Uterus (tissue), 4 donors: Measurements from ENCODE around the gene ANKS6. TPM values are rescaled to one million over a fixed set of nuclear protein-coding genes. Genes with fewer than 3 reads are reported as not detected.

Experiments
- DNase-seq, 2 donors: peaks; one replicate each; pipeline ENCODE4 v3.0.0-alpha.2; 2019 to 2020
- H3K27ac ChIP-seq, 2 donors: fragments of 200-600 bp; sonication (generic); 1 replicate in 1 of 2; 2 replicates in 1 of 2; pipeline ENCODE4 v1.5.1; 2016 to 2018
- H3K27me3 ChIP-seq, 2 donors: fragments of 200-600 bp; sonication (generic); one replicate each; pipeline ENCODE4 v1.5.1; 2018 to 2019; ENCODE audit warnings: control low read depth in 1 of 2
- H3K36me3 ChIP-seq, 2 donors: fragments of 200-600 bp; sonication (generic); one replicate each; pipeline ENCODE4 v1.5.1; 2019; ENCODE audit warnings: control low read depth in 1 of 2
- H3K4me1 ChIP-seq, 2 donors: fragments of 200-600 bp; sonication (generic); one replicate each; pipeline ENCODE4 v1.5.1; 2018 to 2019; ENCODE audit warnings: control low read depth in 1 of 2
- H3K4me3 ChIP-seq, 2 donors: fragments of 200-600 bp; sonication (generic); 1 replicate in 1 of 2; 2 replicates in 1 of 2; pipeline ENCODE4 v1.5.1; 2018 to 2019; ENCODE audit warnings: mild to moderate bottlenecking in 1 of 2
- H3K9me3 ChIP-seq, 2 donors: fragments of 200-600 bp; sonication (generic); one replicate each; pipeline ENCODE4 v1.5.1; 2019; ENCODE audit warnings: control low read depth in 1 of 2
- POLR2A ChIP-seq, 2 donors: fragments of 450-650 bp; IDR thresholded peaks; one replicate each; pipeline ENCODE4 v1.6.1; 2016; ENCODE audit warnings: antibody characterized with exemption in 2 of 2, mild to moderate bottlenecking in 1 of 2, moderate library complexity in 1 of 2
- intact Hi-C: fragments of 100-400 bp; cut with DNase I; formaldehyde crosslinking; loops from one replicate; pipeline ENCODE4 v1.15.1; 2023; ENCODE audit warnings: low total_unique reads
- total RNA-seq, 4 donors: library from RNA; depleted of rRNA in 3 of 4; stranded (reverse); fragments of >200 nt in 3 of 4; gene quantifications; one replicate each; pipeline versions ENCODE4 v1.1.0 to v1.2.4, GENCODE V29; 2014 to 2023
- TF ChIP-seq, protein P1 (sequence below), 4 experiments: fragments of 200-600 bp in 2 of 4; fragments of 450-650 bp in 2 of 4; sonication (generic) in 2 of 4; IDR thresholded peaks; one replicate each; pipeline ENCODE4 v1.5.1; 2016 to 2019; ENCODE audit warnings: antibody characterized with exemption in 4 of 4, mild to moderate bottlenecking in 2 of 4, moderate library complexity in 1 of 4
- donor health status: DM: yes; HTN: yes; CAD: no.

Gene ANKS6
- total RNA-seq, 4 donors from 2014 or later = 2.6 to 26.9 (median 13.7) TPM

GRCh38 chr9:98721643-98722042, 74.7 kb downstream of the ANKS6 start:
- no peak for DNase-seq
- Histone ChIP-seq H3K27ac (no peak overlapping the region), H3K27me3 (no peaks in the 10 kb centered on the region), H3K4me3 (no peak overlapping the region), H3K9me3 (no peaks in the 10 kb centered on the region), H3K4me1 (no peaks in the 10 kb centered on the region), H3K36me3 (no peaks in the 10 kb centered on the region)
- intact Hi-C loops = no loop called here
- TF ChIP-seq, protein P1, sequence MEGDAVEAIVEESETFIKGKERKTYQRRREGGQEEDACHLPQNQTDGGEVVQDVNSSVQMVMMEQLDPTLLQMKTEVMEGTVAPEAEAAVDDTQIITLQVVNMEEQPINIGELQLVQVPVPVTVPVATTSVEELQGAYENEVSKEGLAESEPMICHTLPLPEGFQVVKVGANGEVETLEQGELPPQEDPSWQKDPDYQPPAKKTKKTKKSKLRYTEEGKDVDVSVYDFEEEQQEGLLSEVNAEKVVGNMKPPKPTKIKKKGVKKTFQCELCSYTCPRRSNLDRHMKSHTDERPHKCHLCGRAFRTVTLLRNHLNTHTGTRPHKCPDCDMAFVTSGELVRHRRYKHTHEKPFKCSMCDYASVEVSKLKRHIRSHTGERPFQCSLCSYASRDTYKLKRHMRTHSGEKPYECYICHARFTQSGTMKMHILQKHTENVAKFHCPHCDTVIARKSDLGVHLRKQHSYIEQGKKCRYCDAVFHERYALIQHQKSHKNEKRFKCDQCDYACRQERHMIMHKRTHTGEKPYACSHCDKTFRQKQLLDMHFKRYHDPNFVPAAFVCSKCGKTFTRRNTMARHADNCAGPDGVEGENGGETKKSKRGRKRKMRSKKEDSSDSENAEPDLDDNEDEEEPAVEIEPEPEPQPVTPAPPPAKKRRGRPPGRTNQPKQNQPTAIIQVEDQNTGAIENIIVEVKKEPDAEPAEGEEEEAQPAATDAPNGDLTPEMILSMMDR (IDR thresholded peaks at IDR 0.05) = no peak
- no peak for TF ChIP-seq POLR2A (IDR thresholded peaks at IDR 0.05)

GRCh38 chr9:98720402-98720801, 76.0 kb downstream of the ANKS6 start:
- intact Hi-C loops = no loop called here
- Histone ChIP-seq H3K4me1 (no peaks in the 10 kb centered on the region), H3K27ac (no peak overlapping the region), H3K27me3 (no peaks in the 10 kb centered on the region), H3K36me3 (no peaks in the 10 kb centered on the region), H3K4me3 (no peak overlapping the region), H3K9me3 (no peaks in the 10 kb centered on the region)
- TF ChIP-seq, protein P1 (IDR thresholded peaks at IDR 0.05) = no peak
- TF ChIP-seq POLR2A (IDR thresholded peaks at IDR 0.05) = no peak
- DNase-seq = no peak

DNA sequence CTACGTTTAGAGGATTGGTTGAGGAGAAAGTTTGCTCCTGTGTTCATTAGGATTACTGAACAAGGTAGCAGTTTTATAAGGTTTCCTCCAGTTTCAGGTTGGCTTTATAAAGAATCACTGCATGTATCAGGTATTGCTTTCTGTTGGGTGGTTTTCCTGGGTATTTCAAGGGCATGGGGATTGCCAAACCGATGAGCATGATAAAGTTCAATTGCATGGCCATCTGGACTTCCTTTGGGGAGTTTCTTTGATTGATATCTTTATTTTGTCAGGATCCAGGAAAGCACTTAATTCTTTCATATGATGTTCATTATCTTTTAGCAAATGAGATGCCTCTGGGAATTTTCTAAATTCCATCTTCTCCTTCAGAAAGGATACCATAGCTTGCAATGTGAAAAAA, 77.3 kb downstream of the ANKS6 start:
- no peaks in the 10 kb centered on the region for H3K27me3 ChIP-seq
- no peaks in the 10 kb centered on the region for H3K36me3 ChIP-seq
- TF ChIP-seq POLR2A (IDR thresholded peaks at IDR 0.05) = no peak
- TF ChIP-seq, protein P1 (IDR thresholded peaks at IDR 0.05) = no peak
- H3K4me3 ChIP-seq = no peak overlapping the region
- DNase-seq = no peak
- intact Hi-C loops = no loop called here
- H3K4me1 ChIP-seq = no peaks in the 10 kb centered on the region
- H3K9me3 ChIP-seq = no peaks in the 10 kb centered on the region
- no peak overlapping the region for H3K27ac ChIP-seq

GRCh38 chr9:98714833-98715232, 81.5 kb downstream of the ANKS6 start:
- DNase-seq = no peak
- H3K9me3 ChIP-seq = no peaks in the 10 kb centered on the region

GRCh38 chr9:98712987-98713386, 83.4 kb downstream of the ANKS6 start:
- DNase-seq = no peak
- TF ChIP-seq, protein P1 (IDR thresholded peaks at IDR 0.05) = no peak
- TF ChIP-seq POLR2A (IDR thresholded peaks at IDR 0.05) = no peak
- no peaks in the 10 kb centered on the region for H3K4me1 ChIP-seq
- H3K36me3 ChIP-seq = no peaks in the 10 kb centered on the region
- H3K27ac ChIP-seq = no peak overlapping the region
- no peak overlapping the region for H3K4me3 ChIP-seq
- intact Hi-C loops = no loop called here
- no peaks in the 10 kb centered on the region for H3K9me3 ChIP-seq
- H3K27me3 ChIP-seq = peaks cover 0 to 7% of the 10 kb centered on the region in 2 donors

More at GRCh38 chr9:98714833-98715232, 81.5 kb downstream of the ANKS6 start:
- Histone ChIP-seq H3K4me3 (no peak overlapping the region), H3K36me3 (no peaks in the 10 kb centered on the region), H3K27ac (no peak overlapping the region), H3K27me3 (peaks cover 0 to 1% of the 10 kb centered on the region in 2 donors), H3K4me1 (no peaks in the 10 kb centered on the region)
- intact Hi-C loops = no loop called here
- TF ChIP-seq, protein P1 (IDR thresholded peaks at IDR 0.05) = no peak
- TF ChIP-seq POLR2A (IDR thresholded peaks at IDR 0.05) = no peak
